T-helper 2 cell treated with Interferon-gamma antibody and Interleukin-4, amounts not matched to agents 100 ng/mL and 5 ng/mL, for 36 hours (primary cell): ENCODE data around the gene OR51Q1. TPM values are rescaled to one million over a fixed set of nuclear protein-coding genes. Genes with fewer than 3 reads are reported as not detected.

Experiments
- intact Hi-C: fragments of 100-400 bp; cut with micrococcal nuclease; formaldehyde crosslinking; loops from one replicate; pipeline ENCODE4 v1.15.1; 2023
- total RNA-seq: library from RNA; stranded (reverse); gene quantifications from 2 replicates; pipeline ENCODE4 v1.2.3, GENCODE V29; 2022

OR51Q1 gene, protein sequence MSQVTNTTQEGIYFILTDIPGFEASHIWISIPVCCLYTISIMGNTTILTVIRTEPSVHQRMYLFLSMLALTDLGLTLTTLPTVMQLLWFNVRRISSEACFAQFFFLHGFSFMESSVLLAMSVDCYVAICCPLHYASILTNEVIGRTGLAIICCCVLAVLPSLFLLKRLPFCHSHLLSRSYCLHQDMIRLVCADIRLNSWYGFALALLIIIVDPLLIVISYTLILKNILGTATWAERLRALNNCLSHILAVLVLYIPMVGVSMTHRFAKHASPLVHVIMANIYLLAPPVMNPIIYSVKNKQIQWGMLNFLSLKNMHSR
- total RNA-seq, result not detected in 2 replicates

DNA sequence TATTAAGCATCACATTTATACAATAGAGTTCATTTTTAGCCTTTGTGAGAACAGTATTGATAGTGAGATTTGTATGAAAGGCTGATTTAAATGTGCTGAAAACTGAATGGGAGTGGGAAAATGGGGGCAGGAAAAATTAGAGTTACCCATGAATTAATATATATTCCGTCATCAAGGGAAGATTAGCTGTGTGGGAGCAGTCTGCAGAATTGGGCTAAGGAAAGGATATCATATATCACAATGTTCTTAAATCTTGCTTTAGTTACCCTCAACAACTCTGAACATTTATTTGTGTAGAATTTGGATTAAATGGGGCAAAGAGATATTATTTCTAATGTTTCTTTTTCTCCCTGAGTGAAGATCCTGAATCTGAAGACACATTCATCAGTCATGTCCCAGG lies at the start of gene OR51Q1:
OR51Q1 (plus strand) TSS at position 301 of the 400 bp plus-strand sequence; CDS start at position 391, 90 bp downstream.
- intact Hi-C loops, result no loop called here

DNA sequence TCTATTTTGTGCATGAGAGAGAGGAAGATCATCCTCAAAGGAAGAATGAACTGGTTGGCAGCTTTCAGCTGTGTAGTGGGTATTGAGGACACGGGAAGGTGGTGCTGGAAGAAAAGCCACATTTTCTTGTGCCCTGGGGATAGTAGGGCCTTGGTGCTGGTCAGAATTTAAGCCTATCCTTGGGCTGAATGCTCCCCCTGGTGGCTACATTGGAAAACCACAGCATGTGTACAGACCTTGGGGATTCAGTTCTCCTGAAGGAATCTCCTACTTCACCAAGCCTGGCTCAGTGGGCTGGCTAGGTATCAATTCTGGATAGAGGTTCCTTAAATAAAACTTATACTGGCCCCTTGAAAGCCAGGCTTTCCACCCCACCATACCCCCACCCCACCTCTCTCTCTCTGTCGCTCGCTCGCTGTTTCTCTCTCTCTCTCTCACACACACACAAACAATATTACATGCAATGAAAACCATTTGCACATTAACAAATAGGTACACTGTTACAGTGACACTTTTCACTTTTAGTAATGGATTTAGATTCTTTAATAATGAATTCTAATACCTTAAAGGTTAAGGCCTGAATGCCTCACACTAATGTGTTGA lies 41.1 kb upstream of the OR51Q1 start:
- intact Hi-C loops, result loop anchor here (1.0 to 5.0 kb wide), 2 partner anchors 257 to 754 kb away; no protein-coding TSS in a partner anchor

DNA sequence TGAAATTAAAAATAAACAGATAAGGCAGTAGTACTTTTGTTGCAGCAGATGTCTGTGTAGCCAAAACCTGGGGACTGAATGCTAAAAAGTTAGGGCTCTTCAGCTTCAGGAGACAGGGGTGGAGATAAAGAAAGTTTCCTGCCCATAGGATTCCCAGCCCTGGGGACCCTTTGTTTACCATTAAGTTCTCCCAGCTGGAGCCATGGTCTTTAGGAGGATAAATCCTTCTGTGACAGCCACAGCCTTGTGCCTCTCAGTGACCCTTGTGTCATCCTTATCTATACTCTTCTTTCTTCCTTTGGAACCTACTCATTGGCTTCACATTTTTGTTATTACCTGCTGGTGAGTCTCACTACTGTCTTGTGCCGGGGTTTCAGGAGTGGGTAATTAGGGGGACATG lies 38.3 kb upstream of the OR51Q1 start, which contains the start of gene OR51M1:
OR51M1 (plus strand) TSS at position 237 of the 400 bp plus-strand sequence. CDS start 5,587 bp downstream, outside the sequence.
- intact Hi-C loops, result loop anchor here (5.0 kb wide), 1 partner anchor 756 kb away; no protein-coding TSS in a partner anchor

DNA sequence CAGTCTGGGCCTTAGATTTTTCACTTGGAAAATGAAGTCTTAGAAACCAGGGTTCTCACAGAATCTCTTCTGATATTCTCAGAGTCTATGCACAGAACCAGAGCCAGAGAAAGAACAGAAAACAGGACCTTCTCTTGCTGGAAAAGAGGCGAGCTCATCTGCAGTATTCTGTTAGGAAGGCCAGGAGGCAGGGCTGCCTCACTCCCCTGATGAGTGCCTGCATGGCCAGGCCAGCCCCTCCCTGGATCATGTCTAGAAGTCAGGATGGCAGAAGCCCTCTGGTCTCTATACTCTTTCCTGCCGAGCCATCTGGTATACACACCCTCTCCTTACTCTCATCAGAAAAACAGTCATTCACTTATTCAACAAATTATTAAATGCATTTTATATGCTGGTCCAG lies 37.6 kb upstream of the OR51Q1 start:
- intact Hi-C loops, result loop anchor here (5.0 kb wide), 1 partner anchor 757 kb away; no protein-coding TSS in a partner anchor

DNA sequence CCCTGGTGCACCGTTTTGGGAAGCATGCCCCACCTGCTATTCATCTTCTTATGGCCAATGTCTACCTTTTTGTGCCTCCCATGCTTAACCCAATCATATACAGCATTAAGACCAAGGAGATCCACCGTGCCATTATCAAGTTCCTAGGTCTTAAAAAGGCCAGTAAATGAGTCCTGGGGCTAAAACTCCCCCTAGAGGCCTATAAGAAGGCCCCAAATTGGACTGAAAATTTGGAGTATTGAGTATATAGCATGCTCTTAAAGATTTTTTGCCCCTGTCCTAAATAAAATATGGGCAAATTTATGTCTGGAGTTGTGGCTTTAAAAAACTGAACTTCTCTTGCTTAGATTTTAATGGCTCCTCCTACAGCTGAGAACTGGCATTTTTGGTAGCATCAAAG lies 31.7 kb upstream of the OR51Q1 start:
- intact Hi-C loops, result no loop called here

DNA sequence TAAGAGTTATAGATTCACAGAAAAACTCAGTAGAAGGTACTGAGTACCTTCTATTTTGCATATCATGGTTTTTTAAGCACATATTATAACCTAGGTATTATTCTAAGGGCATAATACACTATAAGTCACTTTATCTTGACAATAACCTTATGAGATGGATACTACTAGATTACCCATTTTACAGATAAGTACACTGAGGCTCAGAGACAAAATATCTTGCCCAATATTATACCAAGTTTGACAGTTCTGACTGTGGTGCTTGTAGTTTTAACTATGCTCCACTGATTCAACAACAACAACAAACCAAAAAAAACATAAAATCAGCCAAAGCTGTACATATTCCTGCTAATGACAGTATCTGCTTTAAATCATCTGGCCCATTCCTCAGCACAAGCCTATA lies 27.8 kb upstream of the OR51Q1 start:
- intact Hi-C loops, result no loop called here

DNA sequence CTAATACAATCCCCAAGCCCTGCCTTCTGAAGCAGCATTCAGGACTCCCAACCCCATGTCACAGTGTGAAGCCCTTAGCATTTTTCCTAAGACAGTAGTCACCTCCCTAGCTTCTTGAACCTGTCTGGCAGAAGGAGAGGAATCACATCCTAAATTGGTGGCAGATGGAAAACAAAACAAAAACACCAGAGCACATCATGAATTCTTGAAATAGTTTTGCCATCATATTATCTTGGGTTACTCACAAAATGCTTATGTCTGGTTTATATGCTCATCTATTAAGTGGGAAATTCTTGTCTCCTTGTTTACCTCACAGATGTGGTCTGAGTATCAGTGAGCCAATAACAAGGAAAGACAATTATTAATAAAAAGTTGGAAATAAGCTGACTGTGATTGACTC lies 23.0 kb upstream of the OR51Q1 start:
- intact Hi-C loops, result no loop called here

DNA sequence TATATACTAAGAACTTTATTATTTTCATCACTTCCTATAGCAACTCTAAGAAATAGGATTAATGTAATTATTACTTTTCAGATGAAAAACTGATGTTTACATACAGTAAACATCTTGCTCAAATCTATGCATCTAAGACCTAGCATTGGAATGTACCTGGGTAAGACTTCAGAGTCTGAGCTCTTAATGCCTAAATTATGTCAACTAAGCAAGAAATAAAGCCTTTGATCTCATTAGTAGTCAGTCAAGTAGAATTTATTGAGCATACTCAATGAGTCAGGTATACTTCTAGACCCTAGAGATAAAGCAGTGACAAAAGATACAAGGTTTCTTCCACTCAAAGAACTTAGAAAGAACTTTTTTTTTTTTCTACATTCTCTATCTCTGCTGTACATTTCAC lies 16.7 kb upstream of the OR51Q1 start:
- intact Hi-C loops, result no loop called here

DNA sequence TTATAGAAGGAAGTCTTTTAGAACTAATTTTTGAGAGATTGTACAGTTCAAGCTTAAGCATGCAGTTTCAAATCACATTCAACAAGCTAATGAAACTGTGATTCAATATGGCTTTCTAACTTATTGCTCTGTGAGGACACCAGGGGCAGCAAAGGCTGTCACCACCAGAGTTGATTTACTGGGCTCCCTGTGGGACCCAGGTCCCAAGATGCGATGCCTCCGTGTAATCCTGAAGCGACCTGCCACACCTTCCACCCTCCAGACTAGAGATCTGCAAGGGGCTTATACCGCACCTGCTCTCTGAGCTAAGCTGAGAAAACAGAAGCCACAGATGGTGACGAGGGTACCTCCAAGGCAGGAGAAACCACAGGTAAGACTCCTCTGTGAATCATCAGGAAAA lies 918 bp upstream of the OR51Q1 start:
- intact Hi-C loops, result no loop called here

DNA sequence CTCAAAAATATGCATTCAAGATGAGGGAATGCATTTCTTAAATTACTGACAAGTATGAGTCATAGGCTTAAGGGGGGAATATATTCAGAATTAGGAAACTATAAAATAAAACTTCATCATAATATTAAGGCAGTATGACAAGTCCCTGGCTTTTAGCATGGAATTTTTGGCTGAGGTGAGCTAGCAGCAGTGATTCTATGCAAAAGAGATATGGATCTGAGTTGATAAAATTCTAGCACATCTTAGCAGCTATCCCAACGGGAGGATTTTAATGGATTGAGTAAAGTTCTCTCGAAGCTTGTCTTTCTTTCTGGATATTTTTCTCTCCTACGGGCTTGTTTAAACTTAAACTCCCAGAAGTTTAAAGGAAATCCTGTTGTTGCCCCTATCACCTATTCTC lies 1.2 kb downstream of the OR51Q1 start:
- intact Hi-C loops, result no loop called here

DNA sequence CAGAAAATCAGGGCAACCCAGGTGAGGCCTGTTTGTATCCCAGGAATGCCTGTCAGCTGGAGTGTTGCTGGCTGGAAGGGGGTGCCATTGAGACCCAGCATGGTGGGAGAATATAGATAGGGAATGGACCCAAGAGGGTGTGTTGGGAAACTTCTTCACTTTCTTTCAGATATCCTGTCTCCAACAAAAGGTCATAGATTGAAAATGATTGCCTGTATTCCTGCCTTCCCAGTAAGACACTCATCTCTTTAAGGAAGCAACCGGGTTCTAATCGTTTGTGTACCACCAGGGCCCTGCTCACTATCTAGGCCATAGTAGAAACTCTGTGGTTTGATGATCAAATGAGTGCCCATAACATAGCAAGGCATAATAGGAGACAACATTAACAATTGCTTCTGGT lies 19.5 kb downstream of the OR51Q1 start, which contains the start of gene OR51I1:
OR51I1 (minus strand) TSS at position 101 of the 400 bp plus-strand sequence; CDS start at position 101, 0 bp downstream.
- intact Hi-C loops, result no loop called here

DNA sequence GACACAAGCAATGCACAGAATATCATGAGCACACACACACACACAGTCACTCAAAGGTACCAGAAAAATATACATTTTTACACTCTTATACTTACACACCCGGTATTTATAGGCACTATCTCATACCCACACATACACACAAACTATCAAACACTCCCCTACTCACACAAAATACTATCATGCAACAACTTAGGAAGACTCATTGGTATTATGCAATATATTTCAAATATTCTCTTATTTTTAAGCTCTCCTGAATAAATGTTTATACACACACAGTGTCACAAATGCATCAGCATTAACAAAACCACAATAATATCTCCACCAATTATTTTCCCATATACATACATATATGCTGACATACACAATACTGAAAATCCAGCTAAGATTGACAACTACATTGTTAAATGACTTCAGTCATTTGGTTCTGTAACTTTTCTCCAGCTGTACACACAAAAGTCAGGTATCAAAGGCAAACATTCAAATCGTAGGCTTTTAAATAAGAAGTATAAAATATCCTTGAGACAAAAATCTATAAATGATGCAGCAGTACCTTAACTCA lies 22.0 kb downstream of the OR51Q1 start:
- intact Hi-C loops, result no loop called here

DNA sequence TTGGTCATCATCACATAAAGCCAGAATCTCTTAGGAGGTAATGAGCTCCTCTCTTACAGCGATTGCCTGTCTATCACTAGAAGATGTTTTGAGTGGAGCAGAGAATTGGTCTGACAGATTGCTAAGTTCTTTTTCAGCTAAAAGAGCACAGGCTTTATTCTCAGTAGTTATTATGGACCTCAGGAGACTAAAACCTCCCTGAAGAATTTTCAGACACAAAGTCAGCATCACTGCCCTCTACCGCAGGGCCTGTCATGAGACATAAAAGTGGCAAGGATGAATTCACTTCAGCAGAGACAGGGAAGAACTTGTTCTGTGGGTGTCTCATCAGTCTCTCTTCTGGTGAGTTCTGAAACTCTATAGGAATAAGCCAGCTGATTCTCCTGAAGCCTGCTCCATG lies 27.1 kb downstream of the OR51Q1 start, which contains the start of gene OR51I2:
OR51I2 (plus strand) TSS at position 301 of the 400 bp plus-strand sequence. CDS start 4,166 bp downstream, outside the sequence.
- intact Hi-C loops, result no loop called here

DNA sequence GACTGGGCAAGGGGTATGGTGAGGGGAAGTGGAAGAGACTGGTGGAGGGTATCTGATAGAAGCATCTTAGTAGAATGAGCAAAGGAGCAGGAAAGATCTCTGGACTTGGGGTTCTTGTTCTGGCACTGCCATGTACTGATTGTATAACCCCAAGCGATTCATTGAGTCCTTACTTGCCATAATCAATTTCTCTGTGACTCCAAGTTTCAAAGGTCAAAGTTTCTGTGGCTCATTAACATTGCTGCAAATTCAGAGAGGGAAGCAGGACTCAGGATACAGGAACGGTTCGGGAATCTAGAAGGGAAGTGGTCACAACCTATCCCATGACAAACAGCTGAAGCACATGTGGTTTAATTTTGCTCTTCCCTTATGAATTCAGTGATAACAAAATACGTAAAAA lies 27.5 kb downstream of the OR51Q1 start:
- intact Hi-C loops, result no loop called here

DNA sequence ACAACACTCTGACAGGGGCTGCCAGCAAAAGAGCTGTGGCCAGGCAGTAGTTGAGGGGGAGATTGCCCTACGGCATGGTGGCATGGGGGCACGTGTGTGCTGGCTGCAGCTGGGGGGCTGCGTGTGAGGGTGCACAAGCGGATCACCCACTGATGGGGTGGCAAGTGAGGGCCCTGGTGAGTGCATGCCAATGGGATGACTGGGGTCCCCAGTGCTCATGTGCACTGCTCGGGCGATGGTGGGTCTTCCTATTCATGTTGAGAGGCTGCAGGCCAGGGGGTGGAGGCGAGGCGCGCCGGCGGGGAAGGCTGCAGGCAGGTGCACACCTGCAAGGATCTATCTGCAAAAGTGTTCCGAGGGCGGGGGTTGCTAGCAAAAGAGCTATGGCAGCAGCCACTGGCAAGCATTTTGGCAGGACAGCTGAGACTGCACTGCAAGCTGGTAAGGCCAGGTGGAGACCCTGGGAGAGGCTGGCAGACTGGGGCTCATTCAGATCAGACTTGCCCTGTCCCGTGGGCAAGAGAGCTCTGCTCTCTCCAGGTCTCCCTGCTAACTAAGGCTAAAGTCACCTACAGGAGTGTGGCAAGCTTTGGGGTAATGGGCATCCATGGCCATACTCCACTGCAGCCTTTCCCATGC lies 39.2 kb downstream of the OR51Q1 start:
- intact Hi-C loops, result no loop called here

DNA sequence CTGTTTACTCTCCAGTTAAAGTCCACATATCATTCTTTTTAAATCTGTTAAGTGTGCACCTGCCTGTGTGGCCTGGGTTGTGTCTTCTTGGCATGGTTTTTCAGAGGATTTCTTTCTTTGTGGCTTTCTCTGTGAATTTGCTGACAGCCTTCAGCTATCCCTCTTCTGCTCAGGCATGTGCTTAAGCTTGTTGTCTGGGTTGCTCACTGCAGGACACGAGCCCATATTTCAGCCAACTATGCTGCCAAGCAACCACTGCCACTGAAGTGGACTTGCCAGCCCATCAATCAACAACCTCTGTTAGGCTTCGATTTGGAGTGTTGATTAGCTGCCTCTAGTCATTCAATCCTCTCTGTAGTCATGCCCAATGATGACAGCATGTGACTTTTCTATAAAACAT lies 45.6 kb downstream of the OR51Q1 start:
- intact Hi-C loops, result no loop called here

Other genes starting within 250 kb of the OR51Q1 start
- gene OR51V1, start 221.4 kb upstream of the OR51Q1 start, total RNA-seq, result not detected in 2 replicates
- gene HBB, start 195.0 kb upstream of the OR51Q1 start, total RNA-seq, result not detected in 2 replicates
- gene HBD, start 187.6 kb upstream of the OR51Q1 start, total RNA-seq, result not detected in 2 replicates
- not detected in 2 replicates for gene HBG1, start 172.3 kb upstream of the OR51Q1 start, total RNA-seq
- not detected in 2 replicates for gene HBG2, start 167.3 kb upstream of the OR51Q1 start, total RNA-seq
- not detected in 2 replicates for gene HBE1, start 152.2 kb upstream of the OR51Q1 start, total RNA-seq
- not detected in 2 replicates for gene OR51B4, start 120.2 kb upstream of the OR51Q1 start, total RNA-seq
- not detected in 2 replicates for gene OR51B2, start 97.8 kb upstream of the OR51Q1 start, total RNA-seq
- gene OR51B5, start 78.6 kb upstream of the OR51Q1 start, total RNA-seq, result not detected in 2 replicates
- not detected in 2 replicates for gene OR51B6, start 70.6 kb upstream of the OR51Q1 start, total RNA-seq
- not detected in 2 replicates for gene OR51M1, start 38.3 kb upstream of the OR51Q1 start, total RNA-seq
- gene OR51I1, start 19.4 kb downstream of the OR51Q1 start, total RNA-seq, result not detected in 2 replicates
- not detected in 2 replicates for gene OR51I2, start 27.2 kb downstream of the OR51Q1 start, total RNA-seq
- gene OR52D1, start 66.6 kb downstream of the OR51Q1 start, total RNA-seq, result not detected in 2 replicates
- not detected in 2 replicates for gene UBQLN3, start 87.8 kb downstream of the OR51Q1 start, total RNA-seq
- gene UBQLNL, start 94.6 kb downstream of the OR51Q1 start, total RNA-seq, result 0.09 and 0.18 TPM in 2 replicates
- gene OR52H1, start 126.4 kb downstream of the OR51Q1 start, total RNA-seq, result not detected in 2 replicates
- not detected in 2 replicates for gene OR52B6, start 158.8 kb downstream of the OR51Q1 start, total RNA-seq
- 0.18 and 0.25 TPM in 2 replicates for gene TRIM6, start 174.5 kb downstream of the OR51Q1 start, total RNA-seq
- gene TRIM34, start 202.9 kb downstream of the OR51Q1 start, total RNA-seq, result 7.4 and 8.8 TPM in 2 replicates